MG63 (cell line): Measurements from ENCODE around the gene XAGE3. TPM values are rescaled to one million over a fixed set of nuclear protein-coding genes. Genes with fewer than 3 reads are reported as not detected.
"Not testable (repeated sequence)": the region's sequence is repeated elsewhere in the genome, so short reads cannot be mapped to it uniquely, and the experiment has no call there.

Source experiments
- DNase-seq: peaks from one replicate; pipeline ENCODE4 v3.0.0-alpha.2; 2020
- H3K27me3 ChIP-seq: fragments of 250-450 bp; sonication (Bioruptor Pico); 2 replicates; pipeline ENCODE4 v1.5.1; 2020; ENCODE audit warnings: mild to moderate bottlenecking, moderate library complexity
- H3K36me3 ChIP-seq: fragments of 250-450 bp; sonication (Bioruptor Pico); 2 replicates; pipeline ENCODE4 v1.5.1; 2020; ENCODE audit warnings: mild to moderate bottlenecking, moderate library complexity
- H3K4me3 ChIP-seq: fragments of 250-450 bp; sonication (Bioruptor Pico); 2 replicates; pipeline ENCODE4 v1.5.1; 2020; ENCODE audit warnings: mild to moderate bottlenecking, moderate library complexity
- H3K9me3 ChIP-seq: fragments of 250-450 bp; sonication (Bioruptor Pico); 2 replicates; pipeline ENCODE4 v1.5.1; 2020; ENCODE audit warnings: mild to moderate bottlenecking, moderate library complexity
- total RNA-seq: library from RNA; depleted of rRNA; stranded (reverse); fragments of >200 nt; shearing (Covaris generic); gene quantifications from 2 replicates; pipeline ENCODE4 v1.2.3, GENCODE V29; 2014; ENCODE audit warnings: low replicate concordance; rRNA removed

The XAGE3 gene
- total RNA-seq, 1 experiment from 2014 or later: not detected

DNA sequence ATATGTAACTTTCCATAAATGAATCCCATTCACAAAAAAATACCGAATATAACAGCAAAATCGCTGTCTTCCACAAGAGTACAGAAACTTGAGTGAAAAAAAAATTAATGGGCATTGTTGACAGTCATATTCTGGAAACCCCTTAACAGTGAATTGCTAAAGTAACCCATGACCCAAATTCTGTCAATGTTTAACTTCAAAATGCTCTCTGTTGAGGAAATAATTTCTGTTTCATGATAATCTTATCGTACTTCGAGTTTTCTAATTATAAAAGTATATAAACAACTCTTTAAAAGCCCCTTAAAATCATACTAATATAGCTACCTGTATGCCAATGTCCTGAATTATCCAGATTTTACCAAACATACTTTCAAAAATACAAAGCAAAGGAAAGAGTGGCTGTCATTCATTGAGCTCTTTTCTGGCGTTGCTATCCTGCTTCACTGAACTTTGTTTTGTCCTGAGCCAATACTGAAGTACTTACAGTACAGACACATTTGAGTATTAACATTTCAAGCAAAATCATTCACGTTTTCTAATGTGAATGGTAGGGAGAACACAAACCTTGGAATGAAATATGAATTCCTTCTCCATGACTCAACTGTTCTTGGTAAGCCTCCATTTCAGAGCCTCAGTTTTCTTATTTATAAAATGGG is 2.4 kb downstream of the XAGE3 start:
- no peak for DNase-seq
- no peaks in the 10 kb centered on the region for H3K9me3 ChIP-seq
- H3K27me3 ChIP-seq: no peaks in the 10 kb centered on the region
- no peak overlapping the region for H3K4me3 ChIP-seq
- H3K36me3 ChIP-seq: no peaks in the 10 kb centered on the region

DNA sequence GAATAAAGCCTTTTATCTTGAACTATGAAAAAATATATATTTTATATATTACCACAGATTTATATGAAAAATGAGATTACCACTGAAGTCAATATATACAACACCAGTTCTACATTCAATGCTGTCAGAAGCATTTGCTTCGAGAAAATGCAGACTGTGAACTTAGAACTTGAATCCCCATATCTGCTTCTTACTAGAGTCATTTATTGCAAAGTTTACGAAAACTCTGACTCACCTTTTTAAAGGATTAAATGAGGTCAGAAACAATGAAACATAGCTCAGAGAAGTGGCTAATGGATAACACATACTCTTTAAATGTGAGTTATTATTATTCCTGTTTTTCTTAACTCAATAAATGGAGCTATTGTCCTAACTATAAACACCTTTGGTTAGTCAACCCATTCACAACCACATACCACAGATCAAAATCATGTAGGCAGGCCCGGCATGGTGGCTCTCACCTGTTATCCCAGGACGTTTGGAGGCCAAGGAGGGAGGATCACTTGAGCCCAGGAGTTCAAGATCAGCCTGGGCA is 10.8 kb downstream of the XAGE3 start:
- not testable (repeated sequence) for H3K9me3 ChIP-seq, H3K36me3 ChIP-seq, DNase-seq

DNA sequence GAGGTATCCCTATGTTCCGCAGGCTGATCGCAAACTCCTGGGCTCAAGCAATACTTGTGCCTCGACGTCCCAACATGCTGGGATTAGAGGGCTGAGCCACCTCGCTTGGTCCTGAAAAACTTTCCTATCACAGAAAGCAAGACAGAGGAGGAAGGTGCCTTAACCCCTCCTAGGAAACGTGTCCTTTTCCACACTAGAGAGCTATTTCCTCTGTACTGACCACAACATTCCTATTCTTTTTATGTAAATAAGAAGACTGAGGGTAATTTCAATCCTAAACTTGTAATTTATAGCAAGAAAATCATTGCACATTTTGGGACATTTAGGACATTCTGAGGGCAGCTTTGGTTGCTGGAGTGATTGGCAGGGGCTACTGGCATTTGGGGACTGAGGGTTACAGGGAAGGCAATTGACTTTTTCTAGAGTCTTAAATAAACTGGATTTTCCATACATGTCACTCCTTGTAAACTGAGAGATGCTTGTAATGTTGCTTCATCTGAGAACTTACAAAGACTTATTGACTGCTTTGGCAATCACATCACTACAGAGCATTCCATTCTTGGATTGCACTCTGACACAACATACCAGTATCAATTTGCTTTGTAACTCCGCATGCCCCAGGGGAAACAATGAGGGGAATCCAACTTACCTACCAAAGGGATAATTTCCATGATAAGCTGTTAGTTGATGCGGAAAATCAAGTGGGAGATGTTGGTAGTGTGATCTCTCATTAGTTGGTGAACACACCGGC is 15.6 kb downstream of the XAGE3 start:
- H3K36me3 ChIP-seq: no peaks in the 10 kb centered on the region
- DNase-seq: no peak
- H3K4me3 ChIP-seq: no peak overlapping the region
- no peaks in the 10 kb centered on the region for H3K9me3 ChIP-seq
- H3K27me3 ChIP-seq: no peaks in the 10 kb centered on the region; the same call in 1 of the 2 replicates

More for the DNA sequence above, 10.8 kb downstream of the XAGE3 start:
- H3K27me3 ChIP-seq, H3K4me3 ChIP-seq: not testable (repeated sequence)

DNA sequence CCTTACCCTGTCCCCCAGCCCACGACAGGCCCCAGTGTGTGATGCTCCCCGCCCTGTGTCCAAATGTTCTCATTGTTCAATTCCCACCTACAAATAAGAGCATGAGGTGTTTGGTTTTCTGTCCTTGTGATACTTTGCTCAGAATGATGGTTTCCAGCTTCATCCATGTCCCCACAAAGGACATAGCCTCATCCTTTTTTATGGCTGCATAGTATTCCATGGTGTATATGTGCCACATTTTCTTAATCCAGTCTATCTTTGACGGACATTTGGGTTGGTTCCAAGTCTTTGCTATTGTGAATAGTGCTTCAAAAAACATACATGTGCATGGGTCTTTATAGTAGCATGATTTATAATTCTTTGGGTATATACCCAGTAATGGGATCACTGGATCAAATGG is 24.3 kb downstream of the XAGE3 start:
- not testable (repeated sequence) for H3K27me3 ChIP-seq, H3K4me3 ChIP-seq, H3K36me3 ChIP-seq, H3K9me3 ChIP-seq, DNase-seq

DNA sequence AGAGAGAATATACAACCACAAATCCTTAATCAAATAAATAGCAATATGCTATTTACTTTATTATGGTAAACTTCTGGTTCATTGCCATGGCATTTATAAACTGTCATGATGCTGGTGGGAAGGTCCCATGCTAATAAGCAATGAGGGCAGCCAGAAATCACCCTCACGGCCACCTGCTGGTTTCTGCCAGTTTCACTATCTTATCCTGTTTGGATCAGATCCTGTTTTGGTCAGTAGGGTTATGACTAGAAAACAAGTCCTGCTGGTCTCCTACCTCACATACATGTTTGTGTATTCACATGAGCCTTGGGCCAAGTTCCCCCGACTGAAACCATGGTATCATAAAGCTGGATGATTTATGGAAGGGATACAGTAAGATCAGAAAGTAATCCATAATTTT is 28.7 kb downstream of the XAGE3 start:
- H3K27me3 ChIP-seq: no peaks in the 10 kb centered on the region
- no peak for DNase-seq
- H3K9me3 ChIP-seq: no peaks in the 10 kb centered on the region
- H3K36me3 ChIP-seq: no peaks in the 10 kb centered on the region
- no peak overlapping the region for H3K4me3 ChIP-seq

DNA sequence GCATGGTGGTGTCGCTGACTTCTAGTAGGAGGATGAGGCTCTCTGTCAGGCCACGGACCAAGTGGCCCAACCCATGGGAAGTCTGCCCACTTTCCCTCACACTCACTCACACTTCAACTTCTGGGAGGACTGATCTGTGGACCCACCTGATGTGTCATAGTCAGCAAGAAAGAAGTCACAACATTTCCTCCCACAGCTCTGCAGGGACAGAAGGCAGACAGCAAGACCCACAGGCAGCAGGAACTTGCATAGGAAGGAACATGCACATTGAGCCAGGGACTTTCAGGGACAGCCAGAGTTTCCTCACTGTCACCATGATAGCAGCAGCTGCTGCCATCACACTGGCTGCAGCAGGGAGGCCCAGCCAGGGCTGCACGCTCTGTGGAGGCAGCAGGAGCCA is 37.3 kb downstream of the XAGE3 start:
- Histone ChIP-seq H3K27me3 (no peaks in the 10 kb centered on the region), H3K36me3 (no peaks in the 10 kb centered on the region), H3K9me3 (no peaks in the 10 kb centered on the region), H3K4me3 (no peak overlapping the region)
- DNase-seq: no peak

DNA sequence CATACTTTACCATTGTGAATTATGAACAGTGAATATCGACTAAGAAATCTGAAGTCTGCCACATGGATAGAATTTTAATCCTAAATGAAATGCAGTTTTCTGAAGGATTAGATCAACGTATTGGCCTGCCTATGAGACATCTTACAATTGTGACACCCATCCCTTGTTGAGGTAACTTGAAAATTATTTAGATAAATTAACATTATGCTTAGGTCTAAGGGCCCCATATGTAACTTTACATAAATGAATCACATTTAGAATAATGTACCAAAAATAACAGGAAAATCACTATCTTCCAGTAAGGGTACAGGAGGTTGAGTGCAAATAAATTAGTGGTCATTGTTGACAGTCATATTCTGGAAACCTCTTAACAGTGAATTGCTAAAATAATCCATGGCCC is 43.3 kb downstream of the XAGE3 start:
- Histone ChIP-seq H3K36me3 (no peaks in the 10 kb centered on the region), H3K27me3 (no peaks in the 10 kb centered on the region), H3K9me3 (no peaks in the 10 kb centered on the region), H3K4me3 (no peak overlapping the region)
- no peak for DNase-seq

DNA sequence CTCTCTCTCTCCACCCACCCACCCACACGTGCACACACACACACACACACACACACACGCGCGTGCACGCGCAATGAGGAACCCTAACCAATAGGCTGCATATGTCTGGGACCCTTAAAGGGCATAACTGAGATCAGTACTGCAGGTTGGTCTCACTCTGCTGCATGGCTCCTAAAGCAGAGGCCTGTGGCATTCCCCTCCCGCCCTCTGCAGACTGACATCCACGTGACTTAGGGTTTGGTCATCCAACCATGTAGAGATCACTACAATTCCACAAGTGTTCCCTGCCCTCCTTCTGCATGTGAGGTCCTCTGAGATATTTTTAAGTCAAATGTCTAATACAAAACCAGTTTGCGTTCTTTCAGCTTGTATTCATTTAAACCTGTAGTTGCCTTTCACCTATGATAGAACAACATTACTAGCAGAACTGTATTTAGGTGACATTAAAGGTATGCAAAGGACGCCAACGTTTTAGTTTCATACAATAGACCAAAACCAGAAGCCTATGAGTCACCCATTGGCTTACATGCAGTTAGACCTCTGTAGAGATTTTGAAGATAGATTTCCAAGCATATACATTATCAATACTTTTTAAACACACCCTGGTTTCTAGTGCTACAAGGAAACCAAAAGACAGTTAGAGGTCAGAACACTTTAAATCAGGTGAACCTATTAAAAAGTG is 46.7 kb downstream of the XAGE3 start:
- Histone ChIP-seq H3K36me3 (no peaks in the 10 kb centered on the region), H3K4me3 (no peak overlapping the region), H3K27me3 (no peaks in the 10 kb centered on the region), H3K9me3 (no peaks in the 10 kb centered on the region)
- no peak for DNase-seq

DNA sequence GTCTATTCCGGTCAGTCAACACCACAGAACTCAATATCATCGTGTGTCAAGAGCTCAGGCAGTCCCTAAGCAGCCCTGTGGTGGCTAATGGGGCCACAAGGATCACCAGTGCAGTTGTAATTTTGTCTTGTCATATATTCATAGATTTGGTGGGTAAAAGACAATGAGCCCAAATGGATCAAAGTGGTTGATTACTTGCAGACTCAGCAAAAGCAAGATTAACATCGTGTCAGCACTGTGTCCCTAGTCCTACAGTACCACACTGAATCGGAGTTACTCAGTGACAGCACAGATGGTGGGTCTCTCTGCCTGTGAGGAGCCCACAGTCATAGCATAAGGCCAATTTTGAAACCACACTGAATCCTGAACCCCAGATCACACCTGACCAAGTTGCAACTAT is 48.1 kb downstream of the XAGE3 start:
- no peak overlapping the region for H3K4me3 ChIP-seq
- no peaks in the 10 kb centered on the region for H3K36me3 ChIP-seq
- no peaks in the 10 kb centered on the region for H3K9me3 ChIP-seq
- H3K27me3 ChIP-seq: no peaks in the 10 kb centered on the region
- DNase-seq: no peak

Other genes starting within 250 kb of the XAGE3 start
- not detected in 2 replicates for gene SSX7, start 213.2 kb downstream of the XAGE3 start, total RNA-seq
- gene SSX2, start 160.9 kb downstream of the XAGE3 start, total RNA-seq: not detected in 2 replicates
- gene SSX2B, start 116.8 kb downstream of the XAGE3 start, total RNA-seq: not detected in 2 replicates
- gene SPANXN5, start 70.7 kb downstream of the XAGE3 start, total RNA-seq: not detected in 2 replicates
- gene XAGE5, start 56.8 kb downstream of the XAGE3 start, total RNA-seq: not detected in 2 replicates
- gene FAM156B, start 29.2 kb upstream of the XAGE3 start, total RNA-seq: 4.6 and 24.9 TPM in 2 replicates
- 2.1 and 14.5 TPM in 2 replicates for gene FAM156A, start 90.4 kb upstream of the XAGE3 start, total RNA-seq
- 0.63 TPM in 1 of 2 replicates, not detected in the other for gene GPR173, start 180.7 kb upstream of the XAGE3 start, total RNA-seq
- 8.2 and 10.8 TPM in 2 replicates for gene TSPYL2, start 214.3 kb upstream of the XAGE3 start, total RNA-seq
- 1.7 and 4.4 TPM in 2 replicates for gene KANTR, start 226.1 kb upstream of the XAGE3 start, total RNA-seq